GM21390 (cell line): ENCODE data around the gene HDAC4.
"Not testable (repeated sequence)": the region's sequence is repeated elsewhere in the genome, so short reads cannot be mapped to it uniquely, and the experiment has no call there.

Experiments
- ATAC-seq: cut with Tn5 transposase; IDR thresholded peaks from one replicate; pipeline ENCODE4 v1.9.1; 2021; ENCODE audit not compliant: unreplicated experiment

Gene HDAC4

DNA sequence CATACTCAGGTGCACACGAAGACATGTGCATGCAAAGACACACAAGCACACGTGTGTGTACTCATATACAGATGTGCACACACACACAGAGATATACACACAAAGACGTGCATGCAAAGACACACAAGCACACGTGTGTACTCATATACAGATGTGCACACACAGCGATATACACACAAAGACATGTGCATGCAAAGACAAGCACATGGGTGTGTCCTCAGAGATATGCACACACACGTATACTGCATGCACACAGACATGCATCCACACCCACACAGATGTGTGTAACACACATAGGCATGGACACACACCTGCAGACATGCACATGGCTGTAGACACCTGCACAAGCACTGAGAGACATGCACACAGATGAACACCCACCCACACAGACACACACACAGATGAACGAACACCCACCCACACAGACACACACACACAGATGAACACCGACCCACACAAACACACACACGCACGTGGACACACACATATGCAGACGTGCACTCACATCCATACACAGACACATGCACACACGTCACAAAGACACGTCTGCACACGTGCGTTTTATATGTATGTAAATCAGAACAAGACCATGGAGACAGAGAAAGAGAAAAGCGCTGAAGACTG lies 321.0 kb downstream of the HDAC4 start:
- no peak for ATAC-seq

GRCh38 chr2:239078128-239078924 lies 322.5 kb downstream of the HDAC4 start:
- ATAC-seq, result no peak

GRCh38 chr2:239077260-239077659 lies 323.6 kb downstream of the HDAC4 start:
- ATAC-seq, result no peak

DNA sequence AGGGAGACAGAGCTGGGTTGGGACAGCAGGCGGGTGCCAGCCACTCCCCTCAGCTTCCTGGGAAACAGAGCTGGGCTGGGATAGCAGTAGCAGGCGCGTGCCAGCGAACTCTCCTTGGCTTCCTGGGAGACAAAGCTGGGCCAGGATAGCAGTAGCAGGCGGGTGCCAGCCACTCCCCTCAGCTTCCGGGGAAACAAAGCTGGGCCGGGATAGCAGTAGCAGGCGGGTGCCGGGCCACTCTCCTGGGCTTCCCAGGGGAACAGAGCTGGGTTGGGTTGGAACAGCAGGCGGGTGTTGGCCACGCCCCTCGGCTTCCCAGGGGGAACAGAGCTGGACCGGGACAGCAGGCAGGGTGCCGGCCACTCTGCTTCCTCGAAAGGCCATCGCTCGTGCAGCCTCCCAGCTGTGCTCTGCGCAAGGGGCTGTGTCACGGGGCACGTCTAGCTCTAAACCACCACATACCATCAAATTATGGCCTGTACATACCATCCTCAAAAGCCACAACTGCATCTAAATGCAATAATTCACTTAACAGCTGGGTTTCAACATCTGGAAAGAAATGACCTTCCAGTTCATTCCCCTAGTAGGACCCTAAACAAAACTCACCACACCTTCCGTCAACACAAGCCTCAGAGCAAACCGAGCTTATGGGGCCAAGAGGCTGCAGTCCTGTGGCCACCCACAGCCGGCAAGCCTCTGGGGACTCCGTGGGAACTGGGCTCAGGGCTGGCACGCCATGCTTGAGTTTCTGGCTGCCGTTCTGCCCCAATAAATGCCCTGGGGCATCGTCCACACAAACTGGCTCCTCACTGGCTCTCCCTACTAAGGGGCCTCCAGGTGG lies 324.7 kb downstream of the HDAC4 start:
- ATAC-seq, result no peak

DNA sequence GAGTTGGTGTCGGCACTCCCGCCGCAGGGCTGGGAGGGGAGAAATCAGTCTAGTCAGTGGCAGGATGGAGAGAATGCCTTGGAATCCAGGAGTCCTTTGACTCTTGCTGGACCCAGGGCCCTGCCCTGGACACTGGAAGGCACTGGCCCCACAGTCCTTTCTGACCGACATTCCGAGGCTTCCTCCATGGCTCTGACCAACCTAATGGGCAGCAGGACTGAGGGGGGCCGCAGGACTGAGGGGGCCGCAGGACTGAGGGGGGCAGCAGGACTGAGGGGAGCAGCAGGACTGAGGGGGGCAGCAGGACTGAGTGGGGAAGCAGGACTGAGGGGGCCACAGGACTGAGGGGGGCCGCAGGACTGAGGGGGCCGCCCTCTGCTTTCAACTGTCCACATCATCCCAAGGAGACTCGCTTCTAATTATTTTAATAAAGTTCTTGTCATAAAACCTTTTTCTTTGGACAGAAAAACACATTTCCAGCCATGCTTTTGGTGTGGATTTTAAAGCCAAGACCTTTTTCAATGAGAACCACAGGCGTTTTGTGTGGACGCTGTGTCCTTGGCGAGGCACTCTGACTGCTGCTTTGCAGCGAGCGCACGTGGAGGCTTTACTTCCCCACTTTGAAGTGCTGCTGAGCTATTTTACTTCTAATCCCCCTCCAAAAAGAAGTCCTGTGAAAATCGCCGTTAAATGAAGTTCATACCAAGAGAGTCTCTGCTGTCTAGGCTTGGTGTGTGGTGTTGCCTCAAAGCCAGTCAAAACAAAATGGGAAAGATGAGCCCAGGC lies 326.9 kb downstream of the HDAC4 start:
- no peak for ATAC-seq

DNA sequence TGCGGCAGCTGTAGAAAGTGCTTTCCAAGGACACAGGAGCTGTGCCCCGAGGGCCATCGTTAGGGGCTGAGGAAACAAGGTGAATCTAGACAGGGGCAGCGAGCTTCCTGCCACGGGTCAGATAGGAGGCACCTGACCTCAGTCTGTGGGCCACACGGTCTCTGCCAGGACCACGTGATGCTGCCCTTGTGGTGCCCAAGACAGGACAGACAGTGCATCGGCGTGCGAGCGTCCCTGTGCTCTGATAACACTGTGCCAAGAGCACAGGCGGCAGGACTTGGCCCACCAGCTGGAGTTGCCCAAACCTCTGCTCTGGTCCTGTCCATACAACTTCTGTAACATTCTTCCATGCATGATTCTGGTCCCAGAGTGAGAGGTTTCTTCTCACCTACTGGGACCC lies 327.6 kb downstream of the HDAC4 start:
- ATAC-seq, result no peak

GRCh38 chr2:239072786-239073185 lies 328.0 kb downstream of the HDAC4 start:
- no peak for ATAC-seq

GRCh38 chr2:239070466-239070865 lies 330.4 kb downstream of the HDAC4 start:
- ATAC-seq, result no peak

DNA sequence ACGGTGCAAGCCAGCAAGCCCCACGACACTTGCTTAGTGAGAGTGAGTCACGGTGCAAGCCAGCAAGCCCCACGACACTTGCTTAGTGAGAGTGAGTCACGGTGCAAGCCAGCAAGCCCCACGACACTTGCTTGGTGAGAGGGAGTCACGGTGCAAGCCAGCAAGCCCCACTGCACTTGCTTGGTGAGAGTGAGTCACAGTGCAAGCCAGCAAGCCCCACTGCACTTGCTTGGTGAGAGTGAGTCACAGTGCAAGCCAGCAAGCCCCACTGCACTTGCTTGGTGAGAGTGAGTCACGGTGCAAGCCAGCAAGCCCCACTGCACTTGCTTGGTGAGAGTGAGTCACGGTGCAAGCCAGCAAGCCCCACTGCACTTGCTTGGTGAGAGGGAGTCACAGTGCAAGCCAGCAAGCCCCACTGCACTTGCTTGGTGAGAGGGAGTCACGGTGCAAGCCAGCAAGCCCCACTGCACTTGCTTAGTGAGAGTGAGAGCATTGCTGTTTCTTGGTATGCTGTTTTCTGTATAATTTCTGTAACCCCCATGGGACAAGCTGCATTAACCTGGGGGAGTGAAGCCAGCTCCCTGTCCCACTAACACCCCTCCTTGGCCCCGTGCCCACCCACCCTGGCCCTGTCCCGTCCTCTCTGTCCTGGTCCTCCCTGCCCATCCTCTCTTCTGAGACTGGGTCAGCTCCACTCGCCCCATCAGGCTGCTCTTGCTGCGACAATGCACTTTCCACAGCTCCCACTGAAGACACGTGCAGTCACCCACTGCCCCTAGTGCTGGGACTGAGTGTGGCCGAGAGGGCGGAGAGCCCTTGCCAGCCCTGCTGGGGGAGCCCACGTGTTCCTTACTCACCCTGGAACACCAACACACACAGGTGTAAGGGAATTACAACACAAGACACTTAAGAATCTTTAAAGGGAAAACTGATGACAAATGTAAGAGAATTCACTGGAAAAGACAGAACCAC lies 331.2 kb downstream of the HDAC4 start:
- ATAC-seq, result not testable (repeated sequence)

GRCh38 chr2:239068411-239068810 lies 332.4 kb downstream of the HDAC4 start:
- ATAC-seq, result no peak

- ATAC-seq, result no peak
Measured at GRCh38 chr2:239067196-239067865, 333.5 kb downstream of the HDAC4 start.

DNA sequence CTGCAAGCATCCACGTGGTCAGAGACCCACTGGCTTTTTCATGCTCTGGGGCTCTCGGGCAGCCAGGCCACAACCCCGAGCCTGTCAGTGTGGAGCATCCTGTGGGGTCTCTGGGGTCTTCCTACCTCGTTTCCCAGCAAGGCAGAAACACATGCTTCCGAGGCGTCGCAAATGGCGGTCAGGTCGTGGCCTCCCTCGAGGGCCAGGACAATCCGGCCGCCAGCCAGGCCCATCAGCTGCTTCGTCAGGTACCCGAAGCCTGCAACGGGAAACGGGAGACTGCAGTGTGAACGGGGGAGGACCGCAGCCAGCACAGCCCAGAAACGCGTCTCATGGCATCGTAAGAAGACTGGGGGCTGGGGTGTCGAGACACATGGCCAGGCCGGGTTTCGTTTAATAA lies 334.2 kb downstream of the HDAC4 start:
- ATAC-seq, result no peak

DNA sequence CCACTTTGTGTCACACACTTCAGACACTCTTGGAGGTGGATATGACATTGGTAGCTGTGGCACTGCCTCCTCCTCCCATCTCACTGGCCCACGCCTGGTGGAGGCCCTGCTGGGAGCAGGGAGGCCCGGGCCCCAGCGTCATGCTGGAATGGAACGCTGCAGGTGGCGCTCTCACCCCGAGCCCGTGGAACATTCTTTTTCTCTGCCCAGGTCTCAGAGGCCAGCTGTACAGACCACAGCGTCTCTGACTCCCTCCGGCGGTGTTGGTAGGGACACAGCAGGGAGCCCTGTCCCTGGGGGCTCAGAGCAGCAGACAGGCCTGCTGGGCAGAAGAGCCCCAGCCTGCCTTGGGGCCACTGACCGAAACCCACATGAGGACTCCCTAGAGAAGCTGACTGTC lies 334.9 kb downstream of the HDAC4 start:
- no peak for ATAC-seq

DNA sequence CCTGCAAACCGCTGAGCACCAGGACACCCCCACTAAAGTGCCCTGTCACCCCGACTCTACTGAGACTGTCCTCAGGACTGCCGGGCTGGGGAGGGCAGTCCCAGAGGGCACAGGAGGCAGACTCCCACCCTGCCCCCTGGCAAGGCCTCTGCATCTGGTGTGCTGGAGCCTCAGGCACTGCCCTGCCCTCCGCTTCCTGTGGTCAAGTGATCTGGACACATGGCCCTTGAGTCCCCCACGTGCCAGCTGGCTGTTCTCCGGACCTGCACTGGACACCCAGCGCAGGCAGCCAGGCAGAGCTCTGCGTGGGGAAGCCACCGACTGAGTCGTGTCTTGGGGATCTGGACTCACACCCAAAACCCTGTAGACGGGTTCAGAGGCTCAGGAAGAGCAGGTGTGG lies 335.3 kb downstream of the HDAC4 start:
- no peak for ATAC-seq

GRCh38 chr2:239064891-239065290 lies 335.9 kb downstream of the HDAC4 start:
- ATAC-seq, result no peak

DNA sequence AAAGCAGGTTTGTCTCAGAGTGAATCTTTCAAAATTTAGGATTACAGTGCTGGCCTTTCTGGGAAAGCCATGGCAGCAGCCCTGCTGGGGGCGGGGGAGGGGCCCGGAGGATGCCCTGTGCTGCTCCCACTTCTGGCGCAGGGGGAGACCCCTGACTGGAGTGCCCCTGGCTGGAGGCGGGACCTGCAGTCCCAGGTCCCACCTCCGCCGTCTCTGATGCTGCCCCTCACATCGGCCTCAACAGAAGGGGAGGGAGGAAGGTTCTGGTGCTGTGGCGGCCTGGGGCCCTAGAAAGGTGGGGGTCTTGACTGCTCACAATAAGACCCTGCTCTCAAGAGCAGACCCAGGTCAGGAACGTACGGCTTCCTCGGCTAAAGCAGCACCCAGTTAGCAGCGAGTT lies 336.6 kb downstream of the HDAC4 start:
- no peak for ATAC-seq

DNA sequence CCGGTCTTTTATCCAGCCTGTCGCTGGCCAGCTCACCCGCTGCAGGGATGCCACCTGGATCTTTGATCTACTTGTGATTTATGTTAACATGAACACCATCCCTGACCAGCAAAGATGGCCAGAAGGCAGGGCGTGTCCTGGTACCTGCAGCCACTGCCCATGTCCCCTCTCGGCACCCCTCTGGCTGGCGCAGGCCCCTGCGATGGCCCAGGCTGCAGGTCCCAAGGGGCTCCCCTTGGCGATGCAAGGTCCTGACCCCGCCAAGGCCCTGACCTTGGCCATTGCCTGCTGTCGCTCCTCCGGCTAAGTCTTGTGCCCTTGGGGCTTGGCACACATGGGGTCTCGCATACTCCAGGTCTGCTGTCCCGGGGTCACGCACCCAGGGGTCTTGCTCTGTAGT lies 338.1 kb downstream of the HDAC4 start:
- no peak for ATAC-seq

GRCh38 chr2:239061824-239062570 lies 338.8 kb downstream of the HDAC4 start:
- ATAC-seq, result no peak
